ENCODE data around the gene ETFDH.
"Not testable (repeated sequence)": the region's sequence is repeated elsewhere in the genome, so short reads cannot be mapped to it uniquely, and the experiment has no call there.

ETFDH gene

GRCh38 chr4:158755819-158756218 lies 83.7 kb downstream of the ETFDH start:
- DNase-seq (ENCODE audit: low read depth), result not testable (repeated sequence)

GRCh38 chr4:158756588-158756987 lies 84.5 kb downstream of the ETFDH start:
- DNase-seq (ENCODE audit: low read depth), result no peak

- DNase-seq (ENCODE audit: low read depth), result no peak
Observed at GRCh38 chr4:158758142-158758541, 86.0 kb downstream of the ETFDH start.

GRCh38 chr4:158758703-158759102 lies 86.6 kb downstream of the ETFDH start:
- DNase-seq (ENCODE audit: low read depth), result no peak

Data from stimulated activated CD8-positive, alpha-beta memory T cell treated with anti-CD3 and anti-CD28 coated beads, Interleukin-15, amount 100 ng/mL, for 24 hours (primary cell).